GM19238 (cell line): ENCODE measurements around the gene INPP4B.

ENCODE experiments used
- DNase-seq: peaks from one replicate; pipeline ENCODE4 v3.0.0; 2011; ENCODE audit warnings: low spot score; ENCODE audit not compliant: insufficient read length

INPP4B gene

GRCh38 chr4:142741995-142742394 lies 104.1 kb downstream of the INPP4B start:
- no peak for DNase-seq

- no peak for DNase-seq
Observed at GRCh38 chr4:142728233-142728632, 117.9 kb downstream of the INPP4B start.

GRCh38 chr4:142727149-142727548 lies 119.0 kb downstream of the INPP4B start:
- DNase-seq: no peak

GRCh38 chr4:142725886-142726285 lies 120.2 kb downstream of the INPP4B start:
- no peak for DNase-seq

- no peak for DNase-seq
Observed at GRCh38 chr4:142721187-142721586, 124.9 kb downstream of the INPP4B start.

- no peak for DNase-seq
Observed at GRCh38 chr4:142719854-142720541, 126.1 kb downstream of the INPP4B start.

- DNase-seq: no peak
Observed at GRCh38 chr4:142718981-142719380, 127.1 kb downstream of the INPP4B start.

- no peak for DNase-seq
Observed at GRCh38 chr4:142715727-142716126, 130.4 kb downstream of the INPP4B start.

GRCh38 chr4:142713282-142714030 lies 132.6 kb downstream of the INPP4B start:
- DNase-seq: no peak

- no peak for DNase-seq
Observed at GRCh38 chr4:142708231-142708630, 137.9 kb downstream of the INPP4B start.

GRCh38 chr4:142707401-142707800 lies 138.7 kb downstream of the INPP4B start:
- no peak for DNase-seq

- no peak for DNase-seq
Observed at GRCh38 chr4:142706381-142706780, 139.7 kb downstream of the INPP4B start.

GRCh38 chr4:142705820-142706219 lies 140.3 kb downstream of the INPP4B start:
- DNase-seq: no peak

- no peak for DNase-seq
Observed at GRCh38 chr4:142703694-142704309, 142.3 kb downstream of the INPP4B start.

GRCh38 chr4:142701017-142701416 lies 145.1 kb downstream of the INPP4B start:
- DNase-seq: no peak

GRCh38 chr4:142700531-142700930 lies 145.6 kb downstream of the INPP4B start:
- no peak for DNase-seq

GRCh38 chr4:142698552-142698951 lies 147.5 kb downstream of the INPP4B start:
- DNase-seq: no peak

- DNase-seq: no peak
Observed at GRCh38 chr4:142697928-142698327, 148.2 kb downstream of the INPP4B start.

GRCh38 chr4:142697320-142697719 lies 148.8 kb downstream of the INPP4B start:
- DNase-seq: no peak

- no peak for DNase-seq
Observed at GRCh38 chr4:142696334-142697122, 149.6 kb downstream of the INPP4B start.

GRCh38 chr4:142690406-142691163 lies 155.5 kb downstream of the INPP4B start:
- no peak for DNase-seq
